GM12872 (cell line): ENCODE results near the gene ULK4.

Experiments used
- CTCF ChIP-seq: IDR thresholded peaks from 3 replicates; pipeline ENCODE4 v1.5.1; 2011; ENCODE audit warnings: low read depth, mild to moderate bottlenecking, low read length, moderate library complexity; ENCODE audit not compliant: insufficient read depth

ULK4 gene

GRCh38 chr3:41304593-41304992 is 657.3 kb downstream of the ULK4 start:
- TF ChIP-seq CTCF, result no peak

GRCh38 chr3:41302295-41302694 is 659.6 kb downstream of the ULK4 start:
- no peak for TF ChIP-seq CTCF

- TF ChIP-seq CTCF, result no peak
Observed at GRCh38 chr3:41301548-41301947, 660.4 kb downstream of the ULK4 start.

- TF ChIP-seq CTCF, result no peak
Observed at GRCh38 chr3:41299036-41299435, 662.9 kb downstream of the ULK4 start.

DNA sequence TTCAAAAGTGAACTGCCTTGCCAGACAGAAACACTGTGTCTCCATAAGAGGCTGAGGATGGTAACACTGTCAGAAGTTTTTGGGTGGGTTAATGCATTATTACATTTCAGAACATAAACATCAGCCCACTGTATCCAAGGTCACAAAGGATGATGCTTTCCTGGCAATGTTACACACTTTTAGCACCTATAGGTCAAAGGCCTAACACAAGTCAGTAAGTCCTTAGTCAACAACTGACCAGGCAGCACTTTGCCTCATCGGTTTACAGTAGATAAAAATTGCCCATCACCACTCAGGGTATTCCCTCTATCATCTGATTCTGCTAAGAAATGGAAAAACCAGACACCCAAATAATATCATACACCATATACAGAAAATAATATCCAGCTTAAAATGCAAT is 664.2 kb downstream of the ULK4 start:
- TF ChIP-seq CTCF, result no peak

DNA sequence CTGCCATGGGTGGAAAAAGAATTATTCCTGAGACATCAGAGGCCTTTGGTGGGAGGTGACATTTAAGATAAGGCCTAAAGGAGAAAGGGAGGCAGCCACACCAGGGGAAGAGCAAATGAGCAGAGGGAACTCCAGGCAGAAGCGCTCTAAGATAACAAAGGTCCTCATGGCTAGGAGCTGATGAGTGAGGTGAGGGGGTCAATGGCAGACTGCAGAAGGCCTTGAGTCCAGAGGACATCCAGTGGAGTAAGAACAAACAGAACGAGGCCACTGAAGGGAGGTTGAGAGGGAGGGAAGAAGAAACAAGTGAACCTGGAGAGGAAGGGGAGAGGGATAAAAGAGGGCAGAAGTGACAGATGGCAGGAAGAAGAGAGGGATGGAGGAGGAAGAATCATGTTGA is 665.3 kb downstream of the ULK4 start:
- no peak for TF ChIP-seq CTCF

DNA sequence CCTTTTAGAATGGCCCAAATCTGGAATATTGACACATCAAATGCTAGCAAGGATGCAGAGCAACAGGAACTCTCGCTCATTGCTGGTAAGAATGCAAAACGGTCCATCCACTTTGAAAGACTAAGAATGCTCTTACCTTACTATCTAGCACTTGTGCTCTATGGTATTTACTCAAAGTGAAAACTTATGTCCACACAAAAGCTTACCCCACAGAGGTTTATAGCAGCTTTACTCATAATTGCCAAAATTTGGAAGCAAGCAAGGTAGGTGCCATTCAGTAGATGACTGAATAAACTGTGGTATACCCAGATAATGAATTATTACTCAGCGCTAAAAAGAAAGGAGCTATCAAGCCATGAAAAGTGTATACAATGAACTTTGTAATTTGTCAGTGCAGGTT is 666.2 kb downstream of the ULK4 start:
- no peak for TF ChIP-seq CTCF

GRCh38 chr3:41293169-41293681 is 668.7 kb downstream of the ULK4 start:
- no peak for TF ChIP-seq CTCF
